Natural killer cell (primary cell): Measurements from ENCODE around the gene CDH23. TPM values are rescaled to one million over a fixed set of nuclear protein-coding genes. Genes with fewer than 3 reads are reported as not detected.

Experiments
- ATAC-seq, 3 donors: fragments of 150-1000 bp in 2 of 3; fragments of 200-7000 bp in 1 of 3; cut with Tn5 transposase; 1 replicate in 1 of 3; 2 replicates in 2 of 3; pipeline ENCODE4 v1.10.0; 2021; ENCODE audit warnings: mild to moderate bottlenecking in 2 of 3, moderate library complexity in 2 of 3
- DNase-seq, 2 donors: peaks; one replicate each; pipeline versions ENCODE4 v3.0.0 to v3.0.0-alpha.2; 2013 to 2021; ENCODE audit warnings: mixed read lengths in 1 of 2
- H3K27ac ChIP-seq: one replicate; pipeline ENCODE4 v1.5.1; 2013; ENCODE audit warnings: mild to moderate bottlenecking, low read length
- H3K27me3 ChIP-seq: one replicate; pipeline ENCODE4 v1.6.1; 2013; ENCODE audit warnings: low read length; ENCODE audit not compliant: control insufficient read depth, insufficient read depth
- H3K36me3 ChIP-seq: one replicate; pipeline ENCODE4 v1.6.1; 2013; ENCODE audit warnings: low read length; ENCODE audit not compliant: control insufficient read depth, insufficient read depth
- H3K4me1 ChIP-seq: one replicate; pipeline ENCODE4 v1.6.1; 2013; ENCODE audit warnings: low read length; ENCODE audit not compliant: control insufficient read depth, insufficient read depth
- H3K4me3 ChIP-seq: one replicate; pipeline ENCODE4 v1.5.1; 2013; ENCODE audit warnings: low read length
- H3K9me3 ChIP-seq: one replicate; pipeline ENCODE4 v1.6.1; 2013; ENCODE audit warnings: low read length; ENCODE audit not compliant: control insufficient read depth, insufficient read depth
- H3K27ac Mint-ChIP-seq, 2 donors: one replicate each; pipeline ENCODE4 v1.8.0; 2022; ENCODE audit warnings: mild to moderate bottlenecking in 2 of 2, mixed read lengths in 2 of 2, moderate library complexity in 1 of 2
- H3K27me3 Mint-ChIP-seq, 2 donors: one replicate each; pipeline ENCODE4 v1.8.0; 2022; ENCODE audit warnings: low read depth in 2 of 2, mixed read lengths in 2 of 2
- H3K36me3 Mint-ChIP-seq: one replicate; pipeline ENCODE4 v1.8.0; 2022; ENCODE audit warnings: mixed read lengths
- H3K4me1 Mint-ChIP-seq, 2 donors: one replicate each; pipeline ENCODE4 v1.8.0; 2022; ENCODE audit warnings: mixed read lengths in 2 of 2
- H3K4me3 Mint-ChIP-seq: one replicate; pipeline ENCODE4 v1.8.0; 2022; ENCODE audit warnings: mild to moderate bottlenecking, moderate library complexity, mixed read lengths
- H3K9me3 Mint-ChIP-seq, 2 donors: one replicate each; pipeline ENCODE4 v1.8.0; 2022; ENCODE audit warnings: mixed read lengths in 2 of 2
- WGBS: methylation state at CpG from one replicate; pipeline ENCODE4 v1.1.7; 2013; ENCODE audit warnings: missing lambda C conversion rate; ENCODE audit not compliant: insufficient coverage; 5-methylcytosine and 5-hydroxymethylcytosine counted together
- intact Hi-C: fragments of 100-400 bp; cut with micrococcal nuclease; formaldehyde crosslinking; loops from one replicate; pipeline ENCODE4 v1.14.2; 2022
- total RNA-seq, 4 donors: library from RNA; stranded (reverse); fragments of 120-200 nt in 1 of 4; gene quantifications; one replicate each; pipeline versions ENCODE4 v1.2.3 to v1.2.4, GENCODE V29; 2013 to 2022
- TF ChIP-seq, protein P1 (sequence below): fragments of 200-600 bp; IDR thresholded peaks from one replicate; pipeline ENCODE4 v1.8.0; 2022; ENCODE audit warnings: antibody characterized with exemption

CDH23 gene
- total RNA-seq, 3 donors from 2014 or later (not counting 1 experiment from before 2014, with no cell fraction given): 1.2 to 6.0 (median 4.3) TPM

DNA sequence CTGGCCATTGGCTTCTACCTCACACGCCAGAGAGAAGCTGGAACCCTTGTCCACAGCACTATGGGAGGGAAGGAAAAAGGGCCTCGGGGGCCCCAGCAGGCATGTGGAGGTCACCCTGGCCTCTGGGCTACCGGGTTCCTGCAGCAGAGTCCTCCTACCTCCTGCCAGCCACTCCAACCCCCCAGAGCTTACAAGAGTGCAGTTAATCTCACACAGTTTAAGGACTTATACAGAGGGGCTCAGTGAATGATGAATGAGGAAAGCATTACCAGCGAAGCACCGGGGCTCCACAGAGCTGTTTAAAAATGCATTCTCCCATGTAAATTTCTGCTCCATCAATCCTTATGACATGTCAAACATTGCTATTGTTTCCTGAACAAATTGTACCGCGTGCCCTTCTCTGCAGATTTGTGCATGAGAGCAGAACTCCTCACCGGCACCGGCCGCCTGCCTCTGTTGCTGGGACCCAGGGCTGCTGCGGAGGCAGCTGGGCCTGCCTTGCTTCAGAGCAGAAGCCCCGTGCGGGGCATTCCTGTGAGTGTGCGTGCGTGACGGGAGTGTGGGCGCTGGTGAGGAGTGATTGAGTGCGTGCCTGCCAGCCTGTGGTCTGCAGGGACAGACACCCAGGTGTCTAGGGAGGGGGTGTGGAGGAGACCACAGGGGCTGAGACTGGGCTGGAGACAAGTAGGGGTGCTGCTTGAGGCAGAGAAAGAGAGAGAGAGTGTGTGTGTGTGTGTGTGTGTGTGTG, 270.1 kb downstream of the CDH23 start:
- Histone ChIP-seq H3K4me3 (no peak overlapping the region), H3K27me3 (no peaks in the 10 kb centered on the region), H3K4me1 (peaks cover 17% of the 10 kb centered on the region), H3K9me3 (no peaks in the 10 kb centered on the region), H3K27ac (no peak overlapping the region), H3K36me3 (no peaks in the 10 kb centered on the region)
- Mint-ChIP-seq H3K27me3 (peaks cover 0 to 10% of the 10 kb centered on the region in 2 donors), H3K4me3 (no peak overlapping the region), H3K9me3 (no peaks in the 10 kb centered on the region), H3K36me3 (no peaks in the 10 kb centered on the region), H3K4me1 (peaks cover 7 to 16% of the 10 kb centered on the region in 2 donors), H3K27ac (peak overlapping the region in 1 of 2 donors; percentile 7)
- intact Hi-C loops: no loop called here
- peak in 2 of 3 donors; percentile 26 to 45 for ATAC-seq
- TF ChIP-seq, protein P1, sequence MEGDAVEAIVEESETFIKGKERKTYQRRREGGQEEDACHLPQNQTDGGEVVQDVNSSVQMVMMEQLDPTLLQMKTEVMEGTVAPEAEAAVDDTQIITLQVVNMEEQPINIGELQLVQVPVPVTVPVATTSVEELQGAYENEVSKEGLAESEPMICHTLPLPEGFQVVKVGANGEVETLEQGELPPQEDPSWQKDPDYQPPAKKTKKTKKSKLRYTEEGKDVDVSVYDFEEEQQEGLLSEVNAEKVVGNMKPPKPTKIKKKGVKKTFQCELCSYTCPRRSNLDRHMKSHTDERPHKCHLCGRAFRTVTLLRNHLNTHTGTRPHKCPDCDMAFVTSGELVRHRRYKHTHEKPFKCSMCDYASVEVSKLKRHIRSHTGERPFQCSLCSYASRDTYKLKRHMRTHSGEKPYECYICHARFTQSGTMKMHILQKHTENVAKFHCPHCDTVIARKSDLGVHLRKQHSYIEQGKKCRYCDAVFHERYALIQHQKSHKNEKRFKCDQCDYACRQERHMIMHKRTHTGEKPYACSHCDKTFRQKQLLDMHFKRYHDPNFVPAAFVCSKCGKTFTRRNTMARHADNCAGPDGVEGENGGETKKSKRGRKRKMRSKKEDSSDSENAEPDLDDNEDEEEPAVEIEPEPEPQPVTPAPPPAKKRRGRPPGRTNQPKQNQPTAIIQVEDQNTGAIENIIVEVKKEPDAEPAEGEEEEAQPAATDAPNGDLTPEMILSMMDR: no peak
- DNase-seq: peak in 1 of 2 donors; percentile 32
- WGBS: 38% methylated on average over 16 of the region's 18 CpGs

DNA sequence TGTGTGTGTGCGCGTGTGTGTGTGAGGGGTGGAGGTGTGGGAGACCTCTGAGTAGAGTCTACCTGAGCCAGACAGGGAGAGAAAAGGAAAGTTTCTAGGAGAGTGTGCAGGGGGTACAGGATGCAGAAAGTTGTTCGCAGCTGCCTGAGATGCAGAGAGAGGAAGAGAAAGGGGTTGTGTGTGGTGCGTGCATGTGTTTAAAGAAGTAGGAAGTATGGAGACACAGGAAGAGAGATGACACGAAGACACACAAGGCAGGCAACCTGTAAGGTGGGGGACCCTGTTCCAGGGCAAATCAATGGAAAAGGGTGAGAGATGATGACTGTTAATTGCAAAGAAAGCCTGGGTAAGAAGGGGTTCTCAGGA, 270.6 kb downstream of the CDH23 start:
- Mint-ChIP-seq H3K9me3 (no peaks in the 10 kb centered on the region), H3K4me3 (no peak overlapping the region)

DNA sequence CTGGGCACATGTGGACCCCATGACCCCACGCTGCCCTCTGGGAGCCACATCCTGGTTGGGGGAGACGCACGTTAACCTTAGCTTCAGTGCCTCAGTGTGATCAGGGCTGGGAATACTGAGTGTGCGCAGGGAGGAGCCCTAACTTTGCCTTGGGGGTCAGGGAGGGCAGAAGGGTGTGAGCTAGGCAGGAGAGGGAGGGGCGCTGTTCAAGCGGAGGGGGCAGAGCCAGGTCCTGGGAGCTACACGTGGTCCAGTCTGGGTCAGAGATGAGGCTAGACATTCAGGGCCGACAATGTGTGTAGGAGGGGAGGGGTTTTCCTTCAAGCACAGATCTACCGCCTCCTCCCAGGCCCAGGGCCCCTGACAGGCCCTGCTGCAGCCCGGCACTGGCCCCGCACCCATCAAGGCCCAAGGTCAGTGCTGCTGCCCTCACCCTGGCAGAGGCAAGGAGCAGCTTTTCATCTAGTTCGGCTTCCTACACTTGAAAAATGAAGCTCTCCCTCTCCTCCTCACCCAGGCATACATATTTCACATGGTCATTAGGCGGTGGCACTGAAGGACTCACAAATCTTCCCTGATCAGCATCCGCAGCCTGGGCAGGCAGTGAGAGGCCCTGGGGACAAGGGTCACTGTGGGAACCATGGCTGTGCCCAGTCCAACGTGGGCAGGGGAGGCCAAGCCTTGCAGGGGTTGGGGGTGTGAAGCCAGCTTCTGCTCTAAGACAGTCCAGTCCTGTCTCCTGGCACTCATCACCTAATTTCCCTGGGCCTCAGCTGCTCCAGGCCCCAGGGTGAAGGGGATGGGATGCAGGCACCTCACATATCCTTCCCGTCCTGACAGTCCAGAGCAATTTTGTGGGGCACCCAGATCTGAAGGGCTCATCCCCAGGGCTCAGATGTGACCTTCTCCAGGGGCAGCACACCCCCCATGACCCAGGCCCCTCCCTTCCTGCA, 275.6 kb downstream of the CDH23 start:
- peaks cover 10% of the 10 kb centered on the region for H3K4me1 ChIP-seq
- WGBS: 88% methylated on average over 16 of the region's 16 CpGs
- H3K27me3 ChIP-seq: no peaks in the 10 kb centered on the region
- no peak for ATAC-seq
- H3K27ac Mint-ChIP-seq: no peak overlapping the region
- no peak overlapping the region for H3K4me3 Mint-ChIP-seq
- H3K9me3 Mint-ChIP-seq: no peaks in the 10 kb centered on the region
- H3K9me3 ChIP-seq: no peaks in the 10 kb centered on the region
- DNase-seq: no peak
- peaks cover 0 to 4% of the 10 kb centered on the region in 2 donors for H3K27me3 Mint-ChIP-seq
- H3K36me3 ChIP-seq: no peaks in the 10 kb centered on the region
- peaks cover 5 to 6% of the 10 kb centered on the region in 2 donors for H3K4me1 Mint-ChIP-seq
- H3K27ac ChIP-seq: no peak overlapping the region
- intact Hi-C loops: no loop called here
- TF ChIP-seq, protein P1: no peak
- no peaks in the 10 kb centered on the region for H3K36me3 Mint-ChIP-seq
- no peak overlapping the region for H3K4me3 ChIP-seq

More for the DNA sequence above, 270.6 kb downstream of the CDH23 start:
- DNase-seq (peak in 1 of 2 donors; percentile 37), ATAC-seq (peak; percentile 24 to 37 (median 35))
- Histone ChIP-seq H3K4me3 (no peak overlapping the region), H3K36me3 (no peaks in the 10 kb centered on the region), H3K4me1 (peaks cover 17% of the 10 kb centered on the region), H3K27ac (no peak overlapping the region), H3K9me3 (no peaks in the 10 kb centered on the region), H3K27me3 (no peaks in the 10 kb centered on the region)
- H3K36me3 Mint-ChIP-seq: no peaks in the 10 kb centered on the region
- peak overlapping the region in 1 of 2 donors; percentile 7 for H3K27ac Mint-ChIP-seq
- TF ChIP-seq, protein P1: no peak
- peaks cover 0 to 10% of the 10 kb centered on the region in 2 donors for H3K27me3 Mint-ChIP-seq
- intact Hi-C loops: no loop called here
- WGBS: 2% methylated on average over 5 of the region's 5 CpGs
- H3K4me1 Mint-ChIP-seq: peaks cover 7 to 16% of the 10 kb centered on the region in 2 donors
